Subcutaneous abdominal adipose tissue (tissue), 5 donors: ENCODE measurements around the gene FXYD2.

ENCODE experiments used
- H3K27ac ChIP-seq: one replicate; pipeline ENCODE4 v1.7.0; 2013; ENCODE audit warnings: low read depth, mild to moderate bottlenecking, inconsistent platforms, low read length, moderate library complexity
- H3K27me3 ChIP-seq, 5 donors: one replicate each; pipeline ENCODE4 v1.7.0; 2013; ENCODE audit warnings: low read length in 5 of 5, inconsistent platforms in 1 of 5; ENCODE audit not compliant: control insufficient read depth in 5 of 5, insufficient read depth in 4 of 5
- H3K36me3 ChIP-seq, 5 donors: one replicate each; pipeline ENCODE4 v1.7.0; 2013; ENCODE audit warnings: low read length in 5 of 5; ENCODE audit not compliant: control insufficient read depth in 5 of 5, insufficient read depth in 5 of 5
- H3K4me1 ChIP-seq, 5 donors: one replicate each; pipeline ENCODE4 v1.7.0; 2013; ENCODE audit warnings: low read length in 5 of 5, mild to moderate bottlenecking in 3 of 5, moderate library complexity in 1 of 5; ENCODE audit not compliant: control insufficient read depth in 5 of 5, insufficient read depth in 5 of 5
- H3K4me3 ChIP-seq, 5 donors: one replicate each; pipeline ENCODE4 v1.7.0; 2013; ENCODE audit warnings: low read length in 5 of 5, low read depth in 1 of 5
- H3K9ac ChIP-seq, 5 donors: one replicate each; pipeline ENCODE4 v1.7.0; 2013; ENCODE audit warnings: low read length in 5 of 5, mild to moderate bottlenecking in 4 of 5, moderate library complexity in 3 of 5
- H3K9me3 ChIP-seq, 5 donors: one replicate each; pipeline ENCODE4 v1.7.0; 2013; ENCODE audit warnings: low read length in 5 of 5; ENCODE audit not compliant: control insufficient read depth in 5 of 5
- donor health status: healthy.
- donor health status: healthy.
- donor health status: healthy.
- donor health status: healthy.
- donor health status: healthy.

Gene FXYD2

DNA sequence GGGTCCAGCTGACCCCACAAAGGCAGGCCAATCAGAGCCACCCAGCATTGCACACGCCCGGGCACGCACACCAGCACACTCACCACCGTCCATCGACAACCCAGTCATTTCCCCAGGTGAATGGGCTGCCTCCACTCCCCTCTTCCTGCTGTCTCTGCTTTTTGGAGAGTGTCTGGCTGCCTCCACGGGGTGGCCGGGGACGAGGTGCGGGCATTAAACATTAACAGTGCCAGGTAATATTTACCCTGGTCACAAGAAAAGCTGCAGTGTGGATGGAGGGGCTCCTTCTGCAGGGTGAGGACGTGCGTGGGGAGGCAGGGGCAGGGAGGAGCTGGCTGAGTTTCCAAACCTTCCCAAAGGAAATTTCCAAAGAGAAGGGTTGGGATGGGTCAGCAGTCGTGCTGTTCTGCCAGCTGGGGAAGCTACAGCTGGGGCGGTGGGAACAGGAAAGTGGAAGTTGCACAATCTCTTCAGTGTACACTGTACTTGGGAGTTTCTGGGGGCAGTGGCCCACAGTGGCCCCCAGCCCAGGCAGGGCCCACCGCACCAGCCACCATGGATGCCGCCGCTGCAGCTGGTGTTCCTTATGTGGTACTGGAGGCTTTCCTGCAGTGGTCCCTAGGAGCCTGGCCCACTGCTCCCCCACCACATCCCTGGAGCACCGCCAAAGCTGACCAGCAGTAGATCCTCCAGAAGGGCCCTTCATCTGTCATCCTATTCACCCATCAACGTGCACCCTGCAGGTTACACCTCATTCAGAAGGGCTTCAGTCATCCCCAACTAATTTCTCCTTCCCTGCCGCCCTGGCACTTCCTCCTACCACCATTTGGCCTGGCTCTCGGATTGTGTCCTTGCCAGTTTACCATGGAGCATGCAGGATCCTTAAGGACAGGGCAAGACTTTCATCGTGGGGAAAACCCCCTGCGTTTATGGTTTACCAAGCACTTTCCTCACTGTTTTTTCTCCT is at the start of gene FXYD2:
FXYD2 (minus strand) TSS at position 174 of the 967 bp plus-strand sequence; CDS start at position 108, 66 bp downstream.
- H3K36me3 ChIP-seq = no peaks in the 10 kb centered on the region
- H3K9ac ChIP-seq = peak within 1 kb of the TSS in 4 of 5 donors; percentile 35 to 60 (median 50)
- H3K9me3 ChIP-seq = no peaks in the 10 kb centered on the region
- H3K4me3 ChIP-seq = peak within 1 kb of the TSS in 1 of 5 donors; percentile 33
- H3K27me3 ChIP-seq = peaks cover 0 to 22% (median 5%) of the 10 kb centered on the region in 5 donors
- peaks cover 12 to 60% (median 45%) of the 10 kb centered on the region in 5 donors for H3K4me1 ChIP-seq
- peak within 1 kb of the TSS; percentile 72 for H3K27ac ChIP-seq

DNA sequence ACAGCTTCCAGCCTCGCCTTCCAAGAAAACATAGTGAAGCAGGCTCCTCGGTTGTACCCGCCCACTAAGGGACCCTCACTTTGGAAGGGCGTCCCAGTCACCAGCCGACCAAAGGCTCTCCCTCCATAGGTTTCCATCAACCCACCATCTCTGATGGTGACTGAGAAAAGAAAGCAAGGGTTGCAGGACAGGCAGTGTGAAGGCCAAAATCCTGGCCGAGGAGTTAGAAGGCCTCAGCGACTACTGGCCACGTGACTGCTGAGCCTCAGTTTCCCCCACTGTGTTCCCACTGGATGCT is 49.2 kb upstream of the FXYD2 start:
- Histone ChIP-seq H3K27me3 (peaks cover 22 to 41% (median 29%) of the 10 kb centered on the region in 5 donors), H3K9me3 (no peaks in the 10 kb centered on the region), H3K4me3 (peak overlapping the region in 2 of 5 donors; percentile 73 to 74), H3K36me3 (no peaks in the 10 kb centered on the region), H3K9ac (no peak overlapping the region), H3K4me1 (peaks cover 0 to 62% (median 36%) of the 10 kb centered on the region in 5 donors), H3K27ac (no peak overlapping the region)

DNA sequence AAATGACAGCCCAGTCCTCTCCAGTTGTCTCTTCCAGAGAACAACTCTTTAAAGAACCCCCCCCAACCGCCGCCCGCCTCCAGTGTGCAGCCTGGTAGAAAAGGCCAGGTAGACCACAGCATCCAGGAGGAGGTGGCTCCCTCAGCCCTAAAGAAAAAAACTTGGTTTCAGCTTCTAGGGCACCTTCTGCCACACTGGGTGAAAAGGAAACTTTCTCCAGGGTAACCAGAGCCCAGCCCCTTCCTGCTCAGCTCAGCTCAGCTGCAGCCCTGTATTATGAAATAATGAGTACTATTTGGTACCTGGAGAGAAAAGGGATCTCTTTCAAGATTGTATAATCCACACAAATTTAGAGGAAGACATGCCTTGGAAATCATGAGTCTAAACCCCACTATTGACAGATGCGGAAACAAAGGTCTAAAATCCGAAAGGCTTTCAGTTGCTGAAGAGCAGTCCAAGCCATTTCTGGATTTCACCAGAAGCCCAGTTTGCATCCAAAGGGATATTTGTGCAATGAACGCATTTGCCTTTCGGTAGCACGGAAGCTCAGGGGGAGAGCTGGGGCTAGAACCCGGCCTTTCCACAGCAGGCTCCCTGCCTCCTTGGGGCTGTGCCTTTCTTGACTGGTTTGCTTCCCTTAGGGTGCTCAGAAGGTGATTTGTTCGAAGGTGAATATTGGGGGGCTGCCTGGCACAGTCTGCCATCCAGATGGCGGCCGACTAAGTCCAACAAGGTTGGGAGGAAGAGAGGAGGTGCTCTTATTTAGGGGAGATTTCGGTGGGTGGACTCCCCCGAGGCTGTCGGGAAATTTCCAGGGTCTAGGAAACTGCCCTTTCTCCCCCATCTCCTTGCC is 48.7 kb upstream of the FXYD2 start:
- Histone ChIP-seq H3K4me3 (no peak overlapping the region), H3K27ac (no peak overlapping the region), H3K9ac (no peak overlapping the region), H3K27me3 (peaks cover 25 to 41% (median 28%) of the 10 kb centered on the region in 5 donors), H3K36me3 (no peaks in the 10 kb centered on the region), H3K9me3 (no peaks in the 10 kb centered on the region), H3K4me1 (peaks cover 0 to 62% (median 36%) of the 10 kb centered on the region in 5 donors)

DNA sequence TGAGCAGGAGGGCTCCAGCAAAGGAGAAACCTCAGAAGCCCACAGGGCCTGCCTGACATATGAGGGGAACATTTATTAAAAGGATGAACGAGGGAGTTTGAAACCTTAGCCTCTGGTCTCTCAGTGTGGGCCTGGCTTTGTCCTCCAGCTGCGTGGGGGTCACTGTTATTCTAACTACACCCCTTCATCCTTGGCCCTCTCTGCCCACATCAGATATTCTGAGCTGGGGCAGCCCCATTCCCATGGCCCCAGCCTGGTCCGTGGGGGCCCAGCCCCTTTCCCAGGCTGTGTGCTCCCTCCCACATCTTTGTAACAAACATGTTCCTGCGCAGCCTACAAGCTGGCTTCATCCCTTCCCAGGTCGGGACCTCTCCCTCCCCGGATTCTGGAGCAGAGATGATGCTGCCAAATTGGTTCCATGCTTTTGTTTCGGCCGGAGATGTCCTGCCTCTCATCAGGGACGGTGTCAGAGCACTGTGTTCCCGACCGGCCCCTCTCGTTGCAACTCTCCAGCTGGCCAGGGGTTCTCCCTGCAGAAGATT is 47.9 kb upstream of the FXYD2 start:
- no peak overlapping the region for H3K27ac ChIP-seq
- no peak overlapping the region for H3K4me3 ChIP-seq
- H3K27me3 ChIP-seq = peaks cover 26 to 39% (median 27%) of the 10 kb centered on the region in 5 donors
- H3K9ac ChIP-seq = no peak overlapping the region
- H3K4me1 ChIP-seq = peaks cover 0 to 60% (median 36%) of the 10 kb centered on the region in 5 donors
- no peaks in the 10 kb centered on the region for H3K36me3 ChIP-seq
- no peaks in the 10 kb centered on the region for H3K9me3 ChIP-seq

DNA sequence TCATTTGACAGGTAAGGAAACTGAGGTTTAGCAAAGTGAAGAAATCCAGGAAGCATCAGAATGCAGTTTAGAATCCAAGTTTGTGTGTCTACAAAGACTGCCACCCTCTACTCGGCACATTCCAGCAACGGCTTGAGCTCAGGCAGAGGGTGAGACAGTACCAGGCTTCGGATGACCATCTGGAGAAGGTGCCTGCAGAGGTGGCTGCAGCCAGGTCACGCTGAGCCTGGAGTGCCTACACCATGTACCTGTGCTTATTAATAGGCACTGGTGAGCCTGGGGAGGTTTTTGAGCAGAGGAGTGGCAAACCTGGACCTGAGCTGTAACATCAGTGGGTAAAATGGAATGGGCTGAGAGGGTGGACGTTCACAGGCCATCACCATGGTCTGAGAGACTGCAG is 47.2 kb upstream of the FXYD2 start:
- Histone ChIP-seq H3K4me3 (no peak overlapping the region), H3K9ac (no peak overlapping the region), H3K27ac (no peak overlapping the region), H3K9me3 (no peaks in the 10 kb centered on the region), H3K27me3 (peaks cover 19 to 36% (median 26%) of the 10 kb centered on the region in 5 donors), H3K36me3 (no peaks in the 10 kb centered on the region), H3K4me1 (peaks cover 0 to 53% (median 30%) of the 10 kb centered on the region in 5 donors)

DNA sequence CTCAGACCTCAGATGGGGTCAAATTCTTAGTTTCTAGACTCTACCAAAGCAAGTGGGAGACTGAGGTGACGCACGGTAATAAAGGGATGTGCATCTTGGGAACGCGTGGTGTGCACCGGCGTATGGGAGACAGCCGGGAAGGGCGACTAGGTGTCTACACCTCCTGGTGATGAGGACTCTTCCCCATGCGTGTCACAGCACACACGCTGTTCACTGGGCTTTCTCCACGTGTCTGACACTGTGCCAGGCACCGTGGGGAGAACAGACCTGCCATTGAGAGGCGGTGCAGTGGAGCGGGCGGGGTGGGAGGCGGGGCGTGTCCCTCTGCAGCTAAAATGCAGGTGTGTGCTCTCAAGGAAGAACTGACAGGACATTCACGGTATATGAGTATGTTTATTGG is 46.6 kb upstream of the FXYD2 start:
- H3K27ac ChIP-seq = no peak overlapping the region
- no peak overlapping the region for H3K9ac ChIP-seq
- H3K4me3 ChIP-seq = no peak overlapping the region
- H3K27me3 ChIP-seq = peaks cover 18 to 35% (median 26%) of the 10 kb centered on the region in 5 donors
- no peaks in the 10 kb centered on the region for H3K36me3 ChIP-seq
- H3K9me3 ChIP-seq = no peaks in the 10 kb centered on the region
- peaks cover 0 to 49% (median 28%) of the 10 kb centered on the region in 5 donors for H3K4me1 ChIP-seq

DNA sequence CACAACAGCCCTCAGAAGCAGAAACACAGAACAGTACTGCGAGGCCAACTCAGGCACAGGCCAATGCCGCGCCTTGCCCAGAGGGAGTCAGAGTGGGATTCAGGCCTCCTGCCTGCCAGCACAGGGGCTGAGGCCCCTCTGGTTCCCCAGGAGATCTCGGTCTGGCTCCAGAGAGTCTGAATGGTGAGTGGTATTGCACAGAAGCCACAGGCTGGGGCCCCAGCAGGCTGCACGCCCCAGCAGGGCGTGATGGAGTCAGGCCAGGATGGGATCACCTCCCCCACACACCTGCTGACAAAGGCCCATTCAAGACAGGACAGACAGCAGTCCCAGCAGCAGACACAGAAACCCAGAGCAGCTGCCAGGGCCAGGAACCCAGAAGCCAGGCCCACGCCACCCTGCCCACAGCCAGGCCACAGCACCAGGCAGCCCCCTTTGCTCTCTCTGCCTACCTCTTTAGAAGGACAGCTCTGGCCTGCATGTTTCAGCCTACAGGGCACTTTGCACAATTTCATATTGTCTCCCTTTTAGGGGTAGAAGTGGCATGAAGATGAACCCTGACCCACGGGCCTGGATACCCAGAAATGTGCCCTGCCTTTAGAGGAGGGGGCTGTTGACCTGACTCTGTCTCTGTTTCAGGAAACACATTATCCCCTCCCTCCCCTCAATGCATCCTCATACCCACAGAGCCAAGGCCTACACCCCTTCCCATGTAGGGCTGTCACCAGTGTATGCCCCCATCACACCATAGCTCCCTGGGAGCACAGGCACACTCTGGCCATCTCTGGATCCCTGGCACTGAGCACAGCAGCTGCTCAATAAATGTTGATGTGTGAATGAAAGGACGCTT is 45.8 kb upstream of the FXYD2 start:
- Histone ChIP-seq H3K9ac (no peak overlapping the region), H3K36me3 (peaks cover 0 to 1% (median 0%) of the 10 kb centered on the region in 5 donors), H3K9me3 (no peaks in the 10 kb centered on the region), H3K4me3 (no peak overlapping the region), H3K27me3 (peaks cover 10 to 28% (median 22%) of the 10 kb centered on the region in 5 donors), H3K27ac (no peak overlapping the region), H3K4me1 (peaks cover 0 to 41% (median 20%) of the 10 kb centered on the region in 5 donors)

DNA sequence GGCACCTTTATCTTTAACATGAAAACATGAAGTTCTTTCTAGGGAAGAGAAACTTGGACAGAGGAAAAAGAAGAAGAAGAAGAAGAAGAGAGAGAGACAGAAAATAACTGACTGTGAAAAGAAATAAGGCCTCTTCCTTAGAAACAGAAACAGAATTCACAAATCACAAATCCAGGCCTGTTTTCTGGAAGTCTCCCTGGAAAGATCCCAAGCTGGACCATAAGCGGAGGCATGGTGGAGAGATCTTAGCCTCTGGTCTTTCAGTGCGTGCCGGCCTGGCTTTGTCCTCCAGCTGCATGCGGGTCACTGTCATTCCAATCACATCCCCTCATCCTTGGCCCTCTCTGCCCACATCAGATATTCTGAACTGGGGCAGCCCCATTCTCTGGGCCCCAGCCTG is 45.1 kb upstream of the FXYD2 start:
- Histone ChIP-seq H3K27me3 (peaks cover 4 to 23% (median 17%) of the 10 kb centered on the region in 5 donors), H3K9ac (no peak overlapping the region), H3K27ac (no peak overlapping the region), H3K4me3 (no peak overlapping the region), H3K4me1 (peaks cover 0 to 34% (median 15%) of the 10 kb centered on the region in 5 donors), H3K36me3 (peaks cover 0 to 2% (median 0%) of the 10 kb centered on the region in 5 donors), H3K9me3 (no peaks in the 10 kb centered on the region)
